ENCODE measurements around the gene TRAPPC1. TPM values are rescaled to one million over a fixed set of nuclear protein-coding genes. Genes with fewer than 3 reads are reported as not detected.

TRAPPC1 gene
- polyA plus RNA-seq, 10 donors, result 71.2 to 102 (median 82.0) TPM

DNA sequence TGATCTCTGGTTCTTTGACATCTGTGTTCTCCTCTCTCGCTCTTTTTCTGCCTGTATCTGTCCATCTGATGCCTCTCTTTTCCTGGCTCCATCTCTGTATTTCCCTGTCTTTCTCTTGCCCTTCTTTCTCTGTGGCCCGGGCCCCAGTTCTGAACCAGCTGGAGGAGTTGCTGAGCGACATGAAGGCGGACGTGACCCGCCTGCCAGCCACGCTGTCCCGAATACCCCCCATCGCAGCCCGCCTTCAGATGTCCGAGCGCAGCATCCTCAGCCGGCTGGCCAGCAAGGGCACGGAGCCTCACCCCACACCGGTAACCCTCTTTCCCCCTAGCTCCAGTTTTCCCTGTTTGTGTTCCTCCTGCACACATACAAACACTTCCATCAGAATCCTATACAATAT is 21.5 kb downstream of the TRAPPC1 start:
- DNase-seq, result no peak

GRCh38 chr17:7909089-7909488 is 22.7 kb downstream of the TRAPPC1 start:
- DNase-seq, result no peak

DNA sequence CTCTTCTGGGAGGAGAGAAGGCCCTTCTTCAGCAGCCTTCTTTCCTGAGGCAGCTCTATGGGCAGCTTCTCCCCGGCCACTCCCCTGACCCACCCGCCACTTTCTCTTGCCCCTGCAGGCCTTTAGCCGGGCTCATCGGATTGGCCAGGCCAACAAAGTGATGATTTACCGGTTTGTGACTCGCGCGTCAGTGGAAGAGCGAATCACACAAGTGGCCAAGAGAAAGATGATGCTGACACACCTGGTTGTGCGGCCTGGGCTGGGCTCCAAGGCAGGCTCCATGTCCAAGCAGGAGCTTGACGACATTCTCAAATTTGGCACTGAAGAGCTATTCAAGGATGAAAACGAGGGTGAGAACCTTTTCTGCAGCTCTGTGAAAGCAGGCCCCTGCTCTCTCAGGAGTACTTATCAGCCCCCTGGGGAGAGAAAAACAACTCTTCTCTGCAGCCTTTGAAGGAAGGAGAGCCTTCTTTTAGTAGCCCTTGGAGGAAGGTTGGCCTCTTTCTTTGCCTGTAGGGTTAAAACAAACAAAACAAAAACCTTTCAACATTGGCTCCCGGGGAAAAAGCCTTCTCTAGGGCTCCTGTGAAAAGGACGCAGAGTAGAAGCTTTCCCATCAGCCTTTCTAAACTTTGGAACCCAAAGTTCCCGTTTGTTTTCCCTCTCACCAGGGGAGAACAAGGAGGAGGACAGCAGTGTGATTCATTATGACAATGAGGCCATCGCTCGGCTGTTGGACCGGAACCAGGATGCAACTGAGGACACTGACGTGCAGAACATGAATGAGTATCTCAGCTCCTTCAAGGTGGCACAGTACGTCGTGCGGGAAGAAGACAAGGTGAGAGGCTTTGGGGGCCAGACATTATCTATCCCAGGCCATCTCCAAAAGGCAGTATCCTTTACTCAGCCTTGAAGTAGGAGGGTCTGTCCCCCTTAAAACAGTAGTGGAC is 28.3 kb downstream of the TRAPPC1 start:
- no peak for DNase-seq

GRCh38 chr17:7897773-7898172 is 34.0 kb downstream of the TRAPPC1 start:
- DNase-seq, result peak in 1 of 3 donors; percentile 72

- DNase-seq, result no peak
Measured at GRCh38 chr17:7897090-7897489, 34.7 kb downstream of the TRAPPC1 start.

- no peak for DNase-seq
Measured at GRCh38 chr17:7894866-7895265, 36.9 kb downstream of the TRAPPC1 start.

GRCh38 chr17:7894226-7894625 is 37.5 kb downstream of the TRAPPC1 start:
- no peak for DNase-seq

DNA sequence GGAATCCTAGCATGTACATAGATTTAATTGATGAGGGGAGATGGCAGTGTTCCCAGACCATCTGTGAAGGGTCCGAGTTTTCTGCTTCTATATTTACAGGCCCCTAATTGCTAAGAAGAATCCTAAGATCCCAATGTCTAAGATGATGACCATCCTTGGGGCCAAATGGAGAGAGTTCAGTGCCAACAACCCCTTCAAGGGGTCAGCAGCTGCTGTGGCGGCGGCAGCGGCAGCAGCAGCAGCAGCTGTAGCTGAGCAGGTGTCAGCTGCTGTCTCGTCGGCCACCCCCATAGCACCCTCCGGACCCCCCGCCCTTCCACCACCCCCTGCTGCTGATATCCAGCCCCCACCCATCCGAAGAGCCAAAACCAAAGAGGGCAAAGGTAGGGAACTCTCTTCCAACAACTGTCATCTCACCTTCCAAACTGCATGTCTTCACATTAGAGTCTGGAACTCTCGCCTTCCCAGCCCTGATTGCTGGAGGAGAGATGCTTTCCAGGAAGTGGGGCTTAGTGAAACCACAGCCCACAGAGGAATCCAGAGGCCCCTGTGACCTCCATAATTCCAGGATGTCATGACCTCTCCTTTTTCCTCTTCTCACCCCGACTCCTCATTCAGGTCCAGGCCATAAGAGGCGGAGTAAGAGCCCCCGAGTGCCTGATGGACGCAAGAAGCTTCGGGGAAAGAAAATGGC is 38.4 kb downstream of the TRAPPC1 start:
- peak in 1 of 3 donors; percentile 63 for DNase-seq

GRCh38 chr17:7889166-7889955 is 42.4 kb downstream of the TRAPPC1 start:
- DNase-seq, result peak; percentile 92 to 94 (median 93)

GRCh38 chr17:7888184-7888920 is 43.4 kb downstream of the TRAPPC1 start, which contains the start of gene CHD3:
TSS of gene CHD3 (plus strand) at chr17:7888789. CDS start at chr17:7889001, 212 bp downstream.
- peak in 1 of 3 donors; percentile 63 for DNase-seq

DNA sequence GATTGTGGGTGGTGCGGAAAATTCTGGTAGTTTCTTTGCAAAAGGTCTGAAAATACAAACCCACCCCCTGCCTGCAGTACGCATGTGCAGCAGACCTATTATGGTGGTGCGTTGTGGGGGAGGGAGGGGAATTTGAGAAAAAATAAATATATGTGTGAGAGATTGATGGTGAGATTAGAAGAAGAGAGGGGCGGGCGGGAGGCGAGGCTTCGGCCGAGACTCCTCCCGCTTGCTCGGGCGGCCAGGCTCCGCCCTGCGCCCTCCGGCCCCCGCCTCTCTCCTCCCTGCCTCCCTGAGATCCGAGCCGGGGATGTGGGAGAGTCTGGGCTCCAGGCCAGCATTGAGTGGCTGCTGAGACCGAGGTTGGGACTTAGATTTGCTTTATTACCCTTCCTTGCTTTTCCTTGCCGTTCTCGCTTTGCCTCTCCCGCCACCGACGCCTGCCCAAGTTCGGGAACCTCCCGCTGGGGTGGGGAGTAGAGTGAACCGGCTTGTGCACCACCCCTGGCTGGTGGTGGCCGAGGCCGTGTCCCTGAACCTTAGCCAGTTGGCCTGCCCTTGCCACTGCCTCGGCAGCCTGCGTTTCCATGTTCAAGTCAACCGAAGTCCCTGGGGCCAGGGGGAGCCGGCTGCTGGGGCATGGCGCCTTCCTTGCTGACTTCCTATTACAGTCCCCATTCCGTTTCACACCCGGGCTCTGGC is 44.1 kb downstream of the TRAPPC1 start:
- peak; percentile 97 to 99 (median 98) for DNase-seq

DNA sequence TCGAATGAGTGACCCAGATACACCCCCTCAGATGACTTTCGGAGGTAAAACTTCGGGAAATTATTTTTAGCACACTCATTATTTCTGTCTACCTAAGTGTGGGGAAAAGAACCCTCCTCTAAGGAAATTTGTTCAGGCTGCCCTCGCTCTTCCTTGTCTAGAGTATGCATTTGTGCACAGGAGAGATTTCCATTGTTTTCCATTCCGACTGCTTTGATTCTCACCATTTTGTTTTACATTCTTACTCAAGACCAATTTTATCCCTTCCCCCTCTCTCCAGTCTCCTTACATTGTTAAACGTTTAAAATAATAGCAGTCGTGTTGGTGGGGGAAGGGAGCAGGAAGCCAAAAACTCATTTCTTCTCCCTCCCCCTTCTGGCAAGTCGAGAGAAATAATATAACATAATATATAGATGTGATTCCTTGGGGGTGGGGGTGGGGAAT is 44.7 kb downstream of the TRAPPC1 start:
- DNase-seq, result no peak

DNA sequence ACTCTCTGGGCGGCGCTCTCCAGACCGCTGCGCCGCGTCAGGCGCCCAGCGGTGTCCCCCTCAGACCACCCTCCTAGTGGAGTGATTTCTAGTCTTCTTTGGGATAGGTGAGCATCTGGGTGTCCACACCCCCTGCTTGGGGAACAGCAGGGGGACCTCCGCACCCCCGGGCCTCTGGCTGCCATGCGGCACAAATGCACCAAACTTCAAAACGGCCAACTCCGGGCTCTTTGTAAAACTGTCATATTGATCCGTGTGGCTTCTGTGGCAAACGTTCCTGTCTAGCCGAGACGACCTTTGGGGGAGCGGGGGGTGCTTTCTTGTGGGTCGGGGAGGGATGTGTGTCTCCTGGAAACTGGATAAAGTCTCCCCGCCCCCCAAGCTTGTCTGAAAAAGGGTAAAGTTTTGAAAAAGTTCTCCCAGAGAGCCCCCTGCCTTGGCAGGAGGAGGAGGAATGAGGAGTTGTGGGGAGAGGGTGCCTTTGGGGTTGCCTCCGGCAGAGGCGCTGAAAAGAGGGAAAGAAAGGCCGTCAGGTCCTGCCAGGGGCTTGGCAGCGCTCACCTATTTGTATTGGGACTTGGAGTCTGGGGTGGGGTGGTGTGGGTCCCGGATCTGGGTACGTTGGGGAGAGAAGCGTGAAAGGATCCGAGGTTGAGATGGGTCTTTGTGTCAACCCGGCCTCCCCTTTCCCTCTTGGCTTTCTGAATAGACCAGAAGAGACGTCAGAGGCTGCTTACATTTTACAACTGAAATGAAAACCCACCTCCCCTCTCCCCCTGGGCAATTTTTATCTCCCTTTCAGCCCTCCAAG is 45.3 kb downstream of the TRAPPC1 start:
- DNase-seq, result peak; percentile 34 to 83 (median 61)

- DNase-seq, result peak; percentile 53 to 84 (median 60)
Measured at GRCh38 chr17:7885367-7886226, 46.1 kb downstream of the TRAPPC1 start.

- peak in 1 of 3 donors; percentile 59 for DNase-seq
Measured at GRCh38 chr17:7884581-7885366, 47.0 kb downstream of the TRAPPC1 start.

DNA sequence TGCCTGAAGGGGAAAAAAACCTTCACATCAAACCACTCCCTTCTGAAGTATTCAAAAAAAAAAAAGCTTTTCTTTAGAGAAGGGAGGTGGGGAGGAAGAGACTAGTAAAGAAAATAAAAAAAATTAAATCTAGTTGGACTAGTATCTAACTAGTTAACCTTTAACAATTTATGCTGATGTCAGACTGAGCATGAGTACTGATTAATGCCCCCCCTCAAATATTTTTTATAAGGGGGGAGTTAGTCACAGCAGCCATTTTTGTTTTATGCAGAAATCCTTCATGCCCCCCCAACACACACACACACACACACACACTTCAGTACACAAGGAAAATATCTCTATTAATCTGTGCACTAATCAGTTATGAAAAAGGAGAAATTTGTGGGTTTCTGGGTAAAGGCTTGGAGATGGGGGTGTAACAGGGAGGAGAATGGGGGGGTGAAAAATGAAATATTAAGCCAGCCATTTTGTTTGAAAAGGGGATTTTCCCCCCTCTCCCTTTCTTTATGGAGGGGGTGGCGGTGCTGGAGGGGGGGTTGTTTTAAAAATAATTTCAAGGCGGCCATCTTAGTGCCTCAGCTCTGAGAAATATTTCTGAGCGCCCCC is 47.9 kb downstream of the TRAPPC1 start:
- DNase-seq, result peak; percentile 41 to 77 (median 46)

DNA sequence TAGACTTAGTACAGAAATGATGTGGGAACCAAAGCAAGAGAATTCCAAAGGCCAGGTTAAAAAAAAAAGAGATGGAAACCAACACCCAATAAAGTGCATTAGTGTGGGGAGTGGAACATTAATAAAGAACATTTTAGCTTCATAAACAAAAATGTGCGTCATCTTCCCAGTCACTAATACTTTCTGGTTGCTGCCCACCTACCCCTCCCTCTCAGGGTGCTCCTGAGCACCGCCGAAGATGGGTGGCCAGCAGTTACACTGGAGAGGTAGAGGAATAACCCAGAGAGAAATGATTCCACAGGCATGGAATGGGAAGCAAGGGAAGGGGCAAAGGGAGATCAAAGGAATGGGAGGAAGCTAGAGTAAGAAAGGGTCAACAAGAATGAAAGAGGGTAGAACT is 49.1 kb downstream of the TRAPPC1 start:
- no peak for DNase-seq
